H1 (cell line): ENCODE measurements around the gene MLPH. TPM values are rescaled to one million over a fixed set of nuclear protein-coding genes. Genes with fewer than 3 reads are reported as not detected.

Experiments
- CTCF ChIA-PET: fragments of 300-600 bp; sonication (Branson Sonifier 250); formaldehyde crosslinking; loops from one replicate; lab custom pipeline; 2021; ENCODE audit not compliant: partially characterized antibody; lab: Charles Lee
- POLR2A ChIA-PET: fragments of 300-600 bp; sonication (Branson Sonifier 250); formaldehyde crosslinking; loops from one replicate; lab custom pipeline; 2021; ENCODE audit warnings: inconsistent platforms; ENCODE audit not compliant: partially characterized antibody; lab: Charles Lee
- DNase-seq, 2 experiments: peaks; one replicate each; pipeline versions ENCODE4 v3.0.0 to v3.0.0-alpha.2; 2010 to 2022; ENCODE audit warnings: low spot score in 2 of 2, low read depth in 1 of 2, mixed read lengths in 1 of 2
- FAIRE-seq: peaks from 2 replicates; lab custom pipeline; 2011; peaks lifted over from hg19 to GRCh38; lab: Jason Lieb, UNC
- H2AFZ ChIP-seq: 2 replicates; pipeline ENCODE4 v1.8.1; 2012; ENCODE audit warnings: low read length, inconsistent platforms
- H2AK5ac ChIP-seq: 2 replicates; pipeline ENCODE4 v1.6.1; 2013; ENCODE audit warnings: low read depth, low read length
- H2BK120ac ChIP-seq: replicated peaks from 2 replicates; pipeline ENCODE3; 2013; ENCODE audit warnings: low read depth, low read length, inconsistent platforms
- H2BK12ac ChIP-seq: 2 replicates; pipeline ENCODE4 v1.6.1; 2013; ENCODE audit warnings: low read depth, low read length
- H2BK15ac ChIP-seq: 2 replicates; pipeline ENCODE4 v1.6.1; 2013; ENCODE audit warnings: low read length
- H2BK20ac ChIP-seq: 2 replicates; pipeline ENCODE4 v1.6.1; 2013; ENCODE audit warnings: low read length
- H2BK5ac ChIP-seq: 2 replicates; pipeline ENCODE4 v1.6.1; 2013; ENCODE audit warnings: low read depth, low read length
- H3K14ac ChIP-seq: 2 replicates; pipeline ENCODE4 v1.6.1; 2013; ENCODE audit warnings: inconsistent platforms; ENCODE audit not compliant: insufficient read length
- H3K18ac ChIP-seq: 2 replicates; pipeline ENCODE4 v1.6.1; 2013; ENCODE audit warnings: low read length; ENCODE audit errors: extremely low read depth
- H3K23ac ChIP-seq: 2 replicates; pipeline ENCODE4 v1.6.1; 2013; ENCODE audit warnings: inconsistent platforms; ENCODE audit not compliant: insufficient read length
- H3K23me2 ChIP-seq: 2 replicates; pipeline ENCODE4 v1.6.1; 2013; ENCODE audit warnings: low read depth, low read length
- H3K27ac ChIP-seq: 2 replicates; pipeline ENCODE4 v1.6.1; 2011; ENCODE audit warnings: low read depth, low read length, inconsistent platforms
- H3K27me3 ChIP-seq, 4 experiments: replicated peaks in 1 of 4; 1 replicate in 1 of 4; 2 replicates in 3 of 4; pipeline versions ENCODE4 v1.6.1 to v1.8.1; 2011 to 2013; ENCODE audit warnings: low read length in 3 of 4, mild to moderate bottlenecking in 3 of 4, inconsistent platforms in 2 of 4, mixed read lengths in 2 of 4, moderate library complexity in 1 of 4; ENCODE audit not compliant: control insufficient read depth in 3 of 4, insufficient read depth in 3 of 4; ENCODE audit errors: extremely low read depth in 1 of 4
- H3K36me3 ChIP-seq, 4 experiments: 2 replicates each; pipeline versions ENCODE4 v1.6.1 to v1.8.1; 2011 to 2013; ENCODE audit warnings: mild to moderate bottlenecking in 4 of 4, low read length in 3 of 4, moderate library complexity in 2 of 4, control low read depth in 1 of 4, inconsistent platforms in 1 of 4; ENCODE audit not compliant: insufficient read depth in 4 of 4, control insufficient read depth in 2 of 4
- H3K4ac ChIP-seq: replicated peaks from 2 replicates; pipeline ENCODE3; 2013; ENCODE audit warnings: low read length, low read depth, mixed read lengths, inconsistent platforms; ENCODE audit not compliant: insufficient read length
- H3K4me1 ChIP-seq, 4 experiments: replicated peaks in 1 of 4; 1 replicate in 1 of 4; 2 replicates in 3 of 4; pipeline versions ENCODE4 v1.6.1 to v1.8.1; 2011 to 2013; ENCODE audit warnings: low read length in 3 of 4, inconsistent platforms in 2 of 4, mixed read lengths in 1 of 4; ENCODE audit not compliant: insufficient read depth in 4 of 4, control insufficient read depth in 3 of 4
- H3K4me2 ChIP-seq, 2 experiments: 2 replicates each; pipeline versions ENCODE4 v1.6.1 to v1.8.1; 2011 to 2013; ENCODE audit warnings: low read depth in 2 of 2, low read length in 2 of 2, control low read depth in 1 of 2, inconsistent platforms in 1 of 2, mild to moderate bottlenecking in 1 of 2; ENCODE audit not compliant: insufficient read depth in 1 of 2
- H3K4me3 ChIP-seq, 4 experiments: fragments of 200-600, 300-600 bp in 1 of 4; sonication (generic), shearing (Covaris generic), sonication (Bioruptor Twin) in 1 of 4; 2 replicates each; pipeline versions ENCODE4 v1.5.1 to v1.8.1; 2011 to 2016; ENCODE audit warnings: low read length in 4 of 4, low read depth in 3 of 4, control low read depth in 2 of 4, inconsistent platforms in 2 of 4, mild to moderate bottlenecking in 2 of 4, mixed read lengths in 1 of 4, moderate library complexity in 1 of 4; ENCODE audit not compliant: insufficient read depth in 2 of 4; ENCODE audit errors: extremely low read depth in 1 of 4
- H3K56ac ChIP-seq: replicated peaks from 2 replicates; pipeline ENCODE3; 2013; ENCODE audit warnings: low read depth, mild to moderate bottlenecking, mixed read lengths, low read length, inconsistent platforms; ENCODE audit not compliant: insufficient read length
- H3K79me1 ChIP-seq: 2 replicates; pipeline ENCODE4 v1.6.1; 2013; ENCODE audit warnings: low read depth, low read length, control low read depth
- H3K79me2 ChIP-seq, 2 experiments: 2 replicates each; pipeline versions ENCODE4 v1.6.1 to v1.8.1; 2012 to 2013; ENCODE audit warnings: low read length in 2 of 2, mild to moderate bottlenecking in 2 of 2, inconsistent platforms in 1 of 2; ENCODE audit not compliant: insufficient read depth in 2 of 2, control insufficient read depth in 1 of 2
- H3K9ac ChIP-seq, 4 experiments: replicated peaks in 1 of 4; 1 replicate in 1 of 4; 2 replicates in 3 of 4; pipeline versions ENCODE4 v1.6.1 to v1.8.1; 2011 to 2013; ENCODE audit warnings: low read depth in 3 of 4, low read length in 3 of 4, control low read depth in 2 of 4, mild to moderate bottlenecking in 2 of 4, moderate library complexity in 2 of 4, inconsistent platforms in 1 of 4; ENCODE audit errors: extremely low read depth in 1 of 4
- H3K9me3 ChIP-seq, 2 experiments: 2 replicates each; pipeline versions ENCODE4 v1.6.1 to v1.8.1; 2012 to 2013; ENCODE audit warnings: mild to moderate bottlenecking in 2 of 2, moderate library complexity in 2 of 2, control low read depth in 1 of 2, inconsistent platforms in 1 of 2, low read depth in 1 of 2, low read length in 1 of 2, mixed read lengths in 1 of 2; ENCODE audit not compliant: insufficient read depth in 2 of 2
- H4K20me1 ChIP-seq, 2 experiments: replicated peaks in 1 of 2; 2 replicates each; pipeline versions ENCODE3 to v1.8.1; 2011 to 2013; ENCODE audit warnings: inconsistent platforms in 2 of 2, low read length in 2 of 2, mild to moderate bottlenecking in 1 of 2; ENCODE audit not compliant: insufficient read depth in 2 of 2, control insufficient read depth in 1 of 2
- H4K5ac ChIP-seq: 2 replicates; pipeline ENCODE4 v1.6.1; 2013; ENCODE audit warnings: low read length, low read depth, mixed read lengths, inconsistent platforms; ENCODE audit not compliant: insufficient read length
- H4K8ac ChIP-seq: 2 replicates; pipeline ENCODE4 v1.8.0; 2013; ENCODE audit warnings: mild to moderate bottlenecking, moderate library complexity, low read length, inconsistent platforms; ENCODE audit not compliant: insufficient read depth; ENCODE audit errors: extremely low read depth
- H4K91ac ChIP-seq: replicated peaks from 2 replicates; pipeline ENCODE3; 2013; ENCODE audit warnings: low read length, mixed read lengths, inconsistent platforms; ENCODE audit not compliant: insufficient read length
- CTCF ChIP-seq, 3 experiments: IDR thresholded peaks; 1 replicate in 2 of 3; 2 replicates in 1 of 3; pipeline versions ENCODE4 v1.5.1 to v1.6.1; 2011; ENCODE audit warnings: low read length in 3 of 3, mild to moderate bottlenecking in 3 of 3, inconsistent platforms in 2 of 3, low read depth in 1 of 3, moderate library complexity in 1 of 3; ENCODE audit not compliant: insufficient read depth in 1 of 3; ENCODE audit errors: control extremely low read depth in 1 of 3
- EP300 ChIP-seq, 2 experiments: IDR thresholded peaks; 1 replicate in 1 of 2; 2 replicates in 1 of 2; pipeline ENCODE4 v1.6.1; 2011 to 2012; ENCODE audit warnings: low read depth in 2 of 2, low read length in 2 of 2, mild to moderate bottlenecking in 2 of 2, borderline replicate concordance in 1 of 2, inconsistent platforms in 1 of 2, moderate library complexity in 1 of 2
- JUND ChIP-seq: IDR thresholded peaks from 2 replicates; pipeline ENCODE4 v1.6.1; 2011; ENCODE audit warnings: mild to moderate bottlenecking, improper control_type of control experiment, low read length
- NRF1 ChIP-seq: IDR thresholded peaks from 2 replicates; pipeline ENCODE4 v1.6.1; 2011; ENCODE audit warnings: mild to moderate bottlenecking, low read depth, low read length, improper control_type of control experiment
- RXRA ChIP-seq: IDR thresholded peaks from 2 replicates; pipeline ENCODE4 v1.6.1; 2011; ENCODE audit warnings: low read depth, mild to moderate bottlenecking, low read length, moderate library complexity; ENCODE audit not compliant: insufficient read depth
- SIX5 ChIP-seq: IDR thresholded peaks from 2 replicates; pipeline ENCODE4 v1.6.1; 2011; ENCODE audit warnings: mild to moderate bottlenecking, low read depth, low read length
- TBP ChIP-seq: IDR thresholded peaks from 2 replicates; pipeline ENCODE4 v1.6.1; 2011; ENCODE audit warnings: low read depth, low read length, improper control_type of control experiment
- USF2 ChIP-seq: IDR thresholded peaks from 2 replicates; pipeline ENCODE4 v1.6.1; 2011; ENCODE audit warnings: low read length, improper control_type of control experiment
- YY1 ChIP-seq: IDR thresholded peaks from 2 replicates; pipeline ENCODE4 v1.6.1; 2011; ENCODE audit warnings: low read depth, mild to moderate bottlenecking, low read length
- WGBS, 2 experiments: shearing (Covaris generic) in 1 of 2; methylation state at CpG; one replicate each; pipeline versions ENCODE4 v1.1.6 to v1.1.7; 2013 to 2015; ENCODE audit warnings: low lambda C conversion rate in 2 of 2, mixed read lengths in 2 of 2, inconsistent platforms in 1 of 2, low coverage in 1 of 2, missing lambda C conversion rate in 1 of 2; ENCODE audit not compliant: insufficient replicate concordance in 2 of 2, insufficient coverage in 1 of 2, insufficient read length in 1 of 2; ENCODE audit errors: extremely low coverage in 1 of 2, missing lambda C conversion rate in 1 of 2; 5-methylcytosine and 5-hydroxymethylcytosine counted together
- polyA plus RNA-seq, 7 experiments: library from polyadenylated mRNA; depleted of rRNA in 3 of 7; stranded (reverse) in 5 of 7; unstranded in 2 of 7; fragments of >200 nt in 5 of 7; fragments of 200-250 nt in 2 of 7; gene quantifications; 1 replicate in 5 of 7; 2 replicates in 1 of 7; 4 replicates in 1 of 7; pipeline versions ENCODE4 v1.2.1 to v1.2.3, GENCODE V29; 2011 to 2013; ENCODE audit warnings: missing spikeins in 2 of 7, mixed read lengths in 2 of 7
- total RNA-seq: library from RNA; stranded (reverse); fragmentation: NEBNext Ultra II Directional; extraction: Animal tissue kit (Norgen Biotek cat#: 25700); gene quantifications from 2 replicates; pipeline ENCODE4 v1.2.1, GENCODE V29; 2021

The MLPH gene
- total and polyA plus RNA-seq, 2 of the 8 experiments (the other 6 are each of a cell fraction or from before 2014, with no cell fraction given) = 12.7 to 17.0 TPM

- Histone ChIP-seq H3K23me2 (peaks cover 1% of the 10 kb centered on the region; the same call in 1 of the 2 replicates), H4K91ac (no peak overlapping the region), H3K27ac (no peak overlapping the region), H3K4me3 (no peak overlapping the region), H3K14ac (no peak overlapping the region), H2BK120ac (no peak overlapping the region), H4K8ac (no peak overlapping the region; the same call in 1 of the 2 replicates), H3K79me1 (no peaks in the 10 kb centered on the region; the same call in 1 of the 2 replicates), H3K18ac (no peak overlapping the region), H3K9ac (no peak overlapping the region), H3K36me3 (no peaks in the 10 kb centered on the region), H3K27me3 (no peaks in the 10 kb centered on the region), H3K56ac (no peak overlapping the region), H4K20me1 (no peaks in the 10 kb centered on the region), H2BK15ac (no peak overlapping the region), H4K5ac (no peak overlapping the region), H3K79me2 (no peaks in the 10 kb centered on the region), H3K4ac (no peak overlapping the region), H3K9me3 (peaks cover 0 to 3% of the 10 kb centered on the region in 2 experiments; a peak in 1 of 4 replicates), H3K4me1 (no peaks in the 10 kb centered on the region; a peak in 2 of 7 replicates), H2BK5ac (no peak overlapping the region), H2AFZ (no peak overlapping the region), H3K4me2 (no peak overlapping the region), H2AK5ac (no peak overlapping the region), H2BK20ac (no peak overlapping the region), H2BK12ac (no peak overlapping the region), H3K23ac (no peak overlapping the region)
- CTCF ChIA-PET = interaction anchor here (1.0 to 9.1 kb wide), 6 partner anchors 5 to 80 kb away, joined by 3 to 78 read pairs (median 5); no protein-coding TSS in a partner anchor
- WGBS, 2 experiments = 93% methylated on average over 15 of the region's 15 CpGs; no CpG with 5 or more reads in 1 of the 2 experiments
- POLR2A ChIA-PET = no interaction called here
- no peak for FAIRE-seq
- no peak for DNase-seq
- TF ChIP-seq SIX5 = no peak
- no peak for TF ChIP-seq NRF1
- TF ChIP-seq EP300 (IDR thresholded peaks at IDR 0.05; ENCODE audit: borderline replicate concordance in 1 of 2, low read depth in 2 of 2, low read length in 2 of 2) = no peak
- TF ChIP-seq JUND = no peak
- no peak for TF ChIP-seq TBP
- TF ChIP-seq YY1 = no peak
- TF ChIP-seq CTCF (IDR thresholded peaks at IDR 0.05; ENCODE audit: control extremely low read depth in 1 of 3, insufficient read depth in 1 of 3, low read depth in 1 of 3, low read length in 3 of 3) = no peak
- no peak for TF ChIP-seq USF2
- TF ChIP-seq RXRA = no peak
Measured at GRCh38 chr2:237505188-237505939, 18.3 kb downstream of the MLPH start.
